Activated CD4-positive, alpha-beta T cell treated with anti-CD3 and anti-CD28 coated beads, Interleukin-2, amount 10 ng/mL, durations not matched to agents 24 days and 14 days (primary cell): Measurements from ENCODE around the gene LINGO4. TPM values are rescaled to one million over a fixed set of nuclear protein-coding genes. Genes with fewer than 3 reads are reported as not detected.
A peak's percentile ranks its signal among the peaks of the same experiment; 100 is the strongest.

Experiments
- DNase-seq: peaks from one replicate; pipeline ENCODE4 v3.0.0; 2022
- H3K27ac Mint-ChIP-seq: one replicate; pipeline ENCODE4 v1.8.0; 2022; ENCODE audit warnings: mild to moderate bottlenecking, mixed read lengths
- H3K27me3 Mint-ChIP-seq: one replicate; pipeline ENCODE4 v1.8.0; 2022; ENCODE audit warnings: mixed read lengths
- H3K36me3 Mint-ChIP-seq: one replicate; pipeline ENCODE4 v1.8.0; 2022; ENCODE audit warnings: low read depth, mild to moderate bottlenecking, mixed read lengths
- H3K4me1 Mint-ChIP-seq: one replicate; pipeline ENCODE4 v1.8.0; 2021; ENCODE audit warnings: mixed read lengths
- H3K4me3 Mint-ChIP-seq: one replicate; pipeline ENCODE4 v1.8.0; 2022; ENCODE audit warnings: mild to moderate bottlenecking, moderate library complexity, mixed read lengths
- H3K9me3 Mint-ChIP-seq: one replicate; pipeline ENCODE4 v1.8.0; 2021; ENCODE audit warnings: mixed read lengths
- intact Hi-C: fragments of 100-400 bp; cut with micrococcal nuclease; formaldehyde crosslinking; loops from one replicate; pipeline ENCODE4 v1.15.1; 2023
- total RNA-seq: library from RNA; stranded (reverse); gene quantifications from 2 replicates; pipeline ENCODE4 v1.2.3, GENCODE V29; 2022

Gene LINGO4, protein sequence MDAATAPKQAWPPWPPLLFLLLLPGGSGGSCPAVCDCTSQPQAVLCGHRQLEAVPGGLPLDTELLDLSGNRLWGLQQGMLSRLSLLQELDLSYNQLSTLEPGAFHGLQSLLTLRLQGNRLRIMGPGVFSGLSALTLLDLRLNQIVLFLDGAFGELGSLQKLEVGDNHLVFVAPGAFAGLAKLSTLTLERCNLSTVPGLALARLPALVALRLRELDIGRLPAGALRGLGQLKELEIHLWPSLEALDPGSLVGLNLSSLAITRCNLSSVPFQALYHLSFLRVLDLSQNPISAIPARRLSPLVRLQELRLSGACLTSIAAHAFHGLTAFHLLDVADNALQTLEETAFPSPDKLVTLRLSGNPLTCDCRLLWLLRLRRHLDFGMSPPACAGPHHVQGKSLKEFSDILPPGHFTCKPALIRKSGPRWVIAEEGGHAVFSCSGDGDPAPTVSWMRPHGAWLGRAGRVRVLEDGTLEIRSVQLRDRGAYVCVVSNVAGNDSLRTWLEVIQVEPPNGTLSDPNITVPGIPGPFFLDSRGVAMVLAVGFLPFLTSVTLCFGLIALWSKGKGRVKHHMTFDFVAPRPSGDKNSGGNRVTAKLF
- not detected in 2 replicates for total RNA-seq

- Mint-ChIP-seq H3K4me1 (peaks cover 3% of the 10 kb centered on the region), H3K9me3 (no peaks in the 10 kb centered on the region), H3K36me3 (no peaks in the 10 kb centered on the region), H3K27me3 (peaks cover 14% of the 10 kb centered on the region), H3K4me3 (no peak within 1 kb of the TSS), H3K27ac (no peak within 1 kb of the TSS)
- no peak for DNase-seq
- intact Hi-C loops = no loop called here
Observed at GRCh38 chr1:151805066-151805820, at the start of gene LINGO4. LINGO4 (minus strand) TSS chr1:151805419; CDS start chr1:151802704, 2,715 bp downstream.

DNA sequence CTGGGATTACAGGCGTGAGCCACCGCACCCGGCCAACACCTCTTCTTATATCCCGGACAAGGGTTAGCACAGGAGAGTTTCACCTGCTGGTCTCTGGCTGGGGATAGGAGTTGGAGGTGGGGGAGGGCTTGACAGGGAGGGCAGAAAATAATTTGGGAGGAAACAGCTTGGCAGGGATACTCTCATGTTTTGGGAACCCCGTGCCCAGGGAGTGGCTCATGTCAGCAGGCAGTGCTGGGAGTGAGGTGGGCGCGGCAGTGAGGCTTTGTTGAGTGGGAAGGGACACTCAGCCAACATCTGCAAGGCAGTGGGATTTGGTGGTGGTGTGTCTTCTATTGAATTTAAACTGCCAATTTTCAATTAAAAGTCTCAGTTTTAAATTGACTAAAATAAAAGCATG, 49.4 kb upstream of the LINGO4 start:
- Mint-ChIP-seq H3K27me3 (no peaks in the 10 kb centered on the region), H3K27ac (no peak overlapping the region), H3K36me3 (no peaks in the 10 kb centered on the region), H3K4me3 (no peak overlapping the region), H3K4me1 (no peaks in the 10 kb centered on the region), H3K9me3 (no peaks in the 10 kb centered on the region)
- intact Hi-C loops = no loop called here
- no peak for DNase-seq

- H3K4me3 Mint-ChIP-seq = no peak within 1 kb of the TSS
- H3K9me3 Mint-ChIP-seq = no peaks in the 10 kb centered on the region
- H3K4me1 Mint-ChIP-seq = no peaks in the 10 kb centered on the region
- DNase-seq = no peak
- H3K36me3 Mint-ChIP-seq = peaks cover 2% of the 10 kb centered on the region
- H3K27me3 Mint-ChIP-seq = no peaks in the 10 kb centered on the region
- no peak within 1 kb of the TSS for H3K27ac Mint-ChIP-seq
- intact Hi-C loops = no loop called here
Observed at GRCh38 chr1:151853411-151853943, 48.3 kb upstream of the LINGO4 start, which contains the start of gene THEM5. THEM5 (minus strand) TSS chr1:151853712; CDS start chr1:151853565, 147 bp downstream.

DNA sequence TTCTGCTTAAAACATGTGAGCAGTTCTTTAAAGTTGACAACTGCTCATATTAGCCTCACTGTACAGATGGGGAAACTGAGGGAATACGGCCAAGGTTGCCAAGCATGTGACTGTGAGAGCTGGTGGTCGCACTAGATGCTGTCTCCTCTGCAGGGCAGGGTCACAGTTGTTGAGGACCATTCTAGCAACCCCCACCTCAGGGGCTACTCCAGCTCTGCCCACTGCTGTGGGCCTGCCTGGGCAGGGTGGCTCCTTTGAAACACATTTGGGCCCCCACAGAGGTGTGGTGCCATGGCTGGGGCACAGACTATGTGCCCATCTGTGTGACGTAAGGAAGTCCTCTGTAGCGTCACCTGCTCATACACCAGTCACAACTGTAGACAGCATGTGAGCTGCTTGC, 47.5 kb upstream of the LINGO4 start:
- Mint-ChIP-seq H3K4me3 (no peak overlapping the region), H3K4me1 (no peaks in the 10 kb centered on the region), H3K27ac (no peak overlapping the region), H3K9me3 (no peaks in the 10 kb centered on the region), H3K36me3 (peaks cover 2% of the 10 kb centered on the region), H3K27me3 (no peaks in the 10 kb centered on the region)
- intact Hi-C loops = no loop called here
- DNase-seq = no peak

DNA sequence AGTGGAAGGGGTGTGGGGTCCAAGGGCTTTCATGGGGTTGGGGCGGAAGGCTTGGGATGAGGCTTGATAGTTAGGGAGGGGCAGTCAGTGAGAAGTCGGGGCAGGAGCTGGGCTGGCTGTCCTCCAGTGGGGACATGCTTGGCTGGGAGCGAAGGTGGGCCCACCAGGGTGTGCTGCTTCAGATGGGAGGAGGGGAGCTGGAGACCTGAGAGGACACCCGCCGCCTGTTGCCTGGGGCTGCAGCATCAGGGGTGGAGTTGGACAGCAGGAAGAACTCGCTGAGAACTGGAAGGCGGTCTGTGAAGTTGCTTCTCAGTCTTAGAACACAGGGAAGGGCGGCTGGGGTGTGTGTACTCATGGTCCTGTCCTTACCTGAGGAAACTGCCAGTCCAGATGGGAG, 46.7 kb upstream of the LINGO4 start:
- peaks cover 3% of the 10 kb centered on the region for H3K36me3 Mint-ChIP-seq
- DNase-seq = no peak
- intact Hi-C loops = no loop called here
- no peaks in the 10 kb centered on the region for H3K27me3 Mint-ChIP-seq
- no peak overlapping the region for H3K27ac Mint-ChIP-seq
- H3K4me3 Mint-ChIP-seq = no peak overlapping the region
- H3K9me3 Mint-ChIP-seq = no peaks in the 10 kb centered on the region
- H3K4me1 Mint-ChIP-seq = no peaks in the 10 kb centered on the region

- intact Hi-C loops = no loop called here
- H3K9me3 Mint-ChIP-seq = no peaks in the 10 kb centered on the region
- H3K27ac Mint-ChIP-seq = no peak overlapping the region
- H3K4me1 Mint-ChIP-seq = peaks cover 9% of the 10 kb centered on the region
- H3K27me3 Mint-ChIP-seq = no peaks in the 10 kb centered on the region
- H3K4me3 Mint-ChIP-seq = no peak overlapping the region
- H3K36me3 Mint-ChIP-seq = peaks cover 16% of the 10 kb centered on the region
- DNase-seq = no peak
Observed at GRCh38 chr1:151849871-151850270, 44.7 kb upstream of the LINGO4 start.

- peaks cover 13% of the 10 kb centered on the region for H3K4me1 Mint-ChIP-seq
- H3K27ac Mint-ChIP-seq = no peak overlapping the region
- no peak overlapping the region for H3K4me3 Mint-ChIP-seq
- H3K27me3 Mint-ChIP-seq = no peaks in the 10 kb centered on the region
- no peaks in the 10 kb centered on the region for H3K9me3 Mint-ChIP-seq
- peaks cover 22% of the 10 kb centered on the region for H3K36me3 Mint-ChIP-seq
- no peak for DNase-seq
- intact Hi-C loops = no loop called here
Observed at GRCh38 chr1:151849126-151849525, 43.9 kb upstream of the LINGO4 start.

- H3K4me3 Mint-ChIP-seq = no peak overlapping the region
- peaks cover 28% of the 10 kb centered on the region for H3K36me3 Mint-ChIP-seq
- intact Hi-C loops = no loop called here
- H3K27ac Mint-ChIP-seq = peak overlapping the region; percentile 34
- DNase-seq = no peak
- H3K4me1 Mint-ChIP-seq = peaks cover 13% of the 10 kb centered on the region
- no peaks in the 10 kb centered on the region for H3K9me3 Mint-ChIP-seq
- no peaks in the 10 kb centered on the region for H3K27me3 Mint-ChIP-seq
Observed at GRCh38 chr1:151847867-151848596, 42.8 kb upstream of the LINGO4 start.

DNA sequence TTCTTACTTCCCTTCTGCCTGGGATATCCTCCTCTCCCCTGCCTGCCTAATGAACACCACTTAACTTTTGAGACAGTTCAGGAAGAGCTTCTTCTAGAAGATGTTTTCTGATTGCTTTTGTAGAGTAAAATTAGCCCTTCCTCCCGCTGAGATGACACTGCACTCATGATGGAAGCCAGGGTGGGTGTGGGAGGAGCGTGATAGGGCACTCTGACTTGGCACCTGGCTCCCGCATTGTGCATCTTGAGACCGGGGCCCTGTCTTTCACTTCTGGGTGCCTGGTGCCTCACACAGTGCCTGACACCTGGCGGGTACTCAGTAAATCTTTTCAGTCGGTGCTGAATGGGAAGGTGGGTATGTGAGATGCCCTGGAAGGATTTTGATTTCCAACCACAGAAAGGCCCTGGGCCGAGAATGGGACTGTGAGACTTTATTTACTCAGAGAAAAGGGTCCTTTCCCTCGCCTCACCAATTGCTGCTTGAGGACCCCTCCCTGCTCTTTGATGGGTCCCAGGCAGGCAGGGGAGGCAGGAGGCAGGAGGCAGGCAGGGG, 41.5 kb upstream of the LINGO4 start:
- peak overlapping the region; percentile 67 for H3K27ac Mint-ChIP-seq
- intact Hi-C loops = no loop called here
- peaks cover 34% of the 10 kb centered on the region for H3K36me3 Mint-ChIP-seq
- peaks cover 16% of the 10 kb centered on the region for H3K4me1 Mint-ChIP-seq
- peak overlapping the region; percentile 11 for H3K4me3 Mint-ChIP-seq
- no peaks in the 10 kb centered on the region for H3K27me3 Mint-ChIP-seq
- DNase-seq = no peak
- H3K9me3 Mint-ChIP-seq = no peaks in the 10 kb centered on the region

GRCh38 chr1:151846062-151846568, 40.9 kb upstream of the LINGO4 start:
- Mint-ChIP-seq H3K27me3 (no peaks in the 10 kb centered on the region), H3K9me3 (no peaks in the 10 kb centered on the region), H3K4me1 (peaks cover 19% of the 10 kb centered on the region), H3K36me3 (peaks cover 39% of the 10 kb centered on the region), H3K27ac (peak overlapping the region; percentile 67), H3K4me3 (peak overlapping the region; percentile 11)
- intact Hi-C loops = no loop called here
- DNase-seq = no peak

DNA sequence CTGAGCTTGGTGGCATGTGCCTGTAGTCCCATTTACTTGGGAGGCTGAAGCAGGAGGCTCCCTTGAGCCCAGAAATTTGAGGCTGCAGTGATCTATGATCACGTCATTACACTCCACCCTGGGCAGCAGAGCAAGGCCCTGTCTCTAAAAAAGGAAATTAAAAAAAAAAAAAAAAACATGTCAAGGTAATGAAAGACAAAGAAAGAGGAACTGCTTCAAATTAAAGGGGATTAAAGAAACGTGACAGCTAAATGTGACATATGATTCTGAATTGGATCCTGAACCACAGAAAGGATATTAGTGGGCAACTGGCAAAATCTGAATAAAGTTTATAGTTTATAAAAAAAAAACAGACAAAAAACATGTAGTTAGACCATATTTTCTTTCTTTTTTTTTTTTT, 38.2 kb upstream of the LINGO4 start:
- intact Hi-C loops = no loop called here
- Mint-ChIP-seq H3K4me1 (peaks cover 37% of the 10 kb centered on the region), H3K36me3 (peaks cover 41% of the 10 kb centered on the region), H3K27ac (no peak overlapping the region), H3K9me3 (no peaks in the 10 kb centered on the region), H3K4me3 (no peak overlapping the region), H3K27me3 (no peaks in the 10 kb centered on the region)
- no peak for DNase-seq

GRCh38 chr1:151841141-151841540, 35.9 kb upstream of the LINGO4 start:
- Mint-ChIP-seq H3K4me1 (peaks cover 47% of the 10 kb centered on the region), H3K4me3 (no peak overlapping the region), H3K27me3 (no peaks in the 10 kb centered on the region), H3K36me3 (peaks cover 35% of the 10 kb centered on the region), H3K9me3 (no peaks in the 10 kb centered on the region), H3K27ac (no peak overlapping the region)
- no peak for DNase-seq
- intact Hi-C loops = no loop called here

DNA sequence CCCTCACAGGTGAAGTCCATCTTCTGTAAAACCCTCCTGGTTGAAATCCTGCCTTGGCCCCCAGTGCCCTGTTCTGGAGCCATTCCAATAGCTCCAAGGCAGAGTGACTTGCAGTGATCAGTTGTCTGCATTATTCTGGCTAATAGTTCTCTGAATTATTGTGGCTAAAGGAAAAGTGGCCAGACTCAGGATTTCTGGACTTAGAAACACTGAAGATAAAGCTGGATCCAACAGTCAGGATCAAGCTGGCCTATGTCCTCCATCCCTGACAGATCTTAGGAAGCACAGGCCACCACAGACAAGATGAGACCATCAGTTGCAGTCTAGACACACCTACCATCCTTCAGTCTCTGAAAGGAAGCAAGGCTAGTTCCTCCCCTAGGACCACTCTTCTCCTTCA, 35.2 kb upstream of the LINGO4 start:
- intact Hi-C loops = no loop called here

More for the DNA sequence above, 35.2 kb upstream of the LINGO4 start:
- Mint-ChIP-seq H3K27me3 (no peaks in the 10 kb centered on the region), H3K36me3 (peaks cover 32% of the 10 kb centered on the region), H3K9me3 (no peaks in the 10 kb centered on the region), H3K4me3 (peak overlapping the region; percentile 91), H3K27ac (peak overlapping the region; percentile 89), H3K4me1 (peaks cover 46% of the 10 kb centered on the region)
- no peak for DNase-seq
